Measurements from ENCODE around the gene TNC.

TNC gene

GRCh38 chr9:115042781-115043509 is 75.0 kb downstream of the TNC start:
- FAIRE-seq, result no peak

DNA sequence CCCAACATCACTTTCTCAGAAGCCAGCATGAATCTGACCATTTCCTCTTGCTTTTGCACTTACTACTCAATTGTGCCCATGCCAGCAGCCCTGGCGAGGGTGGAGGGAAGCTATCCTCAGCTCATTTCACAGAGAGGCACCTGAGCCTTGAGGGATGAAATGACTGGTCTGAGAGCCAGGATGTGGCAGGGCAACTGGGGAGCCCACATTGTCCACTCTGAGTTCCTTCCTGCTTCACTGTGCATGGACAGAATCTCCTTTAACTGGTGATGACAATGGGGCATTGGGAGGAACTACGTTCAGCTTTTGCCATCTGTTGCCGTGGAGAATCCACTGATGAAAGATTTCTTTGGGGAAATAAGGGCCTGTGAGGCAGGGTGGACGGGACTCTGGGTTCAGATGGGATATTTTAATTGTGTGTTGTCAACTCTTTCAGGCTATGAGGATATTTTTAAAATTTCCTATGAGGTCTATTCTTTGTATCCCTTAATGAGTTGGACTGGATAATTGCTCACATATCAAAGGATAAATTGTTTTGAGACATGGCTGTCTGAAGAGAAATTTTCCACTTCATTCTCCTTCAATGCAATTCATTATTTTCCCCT is 78.3 kb downstream of the TNC start:
- no peak for FAIRE-seq

GRCh38 chr9:115038178-115038577 is 79.8 kb downstream of the TNC start:
- no peak for FAIRE-seq

- FAIRE-seq, result no peak
These were observed 81.3 kb downstream of the TNC start for GRCh38 chr9:115036691-115037090.

DNA sequence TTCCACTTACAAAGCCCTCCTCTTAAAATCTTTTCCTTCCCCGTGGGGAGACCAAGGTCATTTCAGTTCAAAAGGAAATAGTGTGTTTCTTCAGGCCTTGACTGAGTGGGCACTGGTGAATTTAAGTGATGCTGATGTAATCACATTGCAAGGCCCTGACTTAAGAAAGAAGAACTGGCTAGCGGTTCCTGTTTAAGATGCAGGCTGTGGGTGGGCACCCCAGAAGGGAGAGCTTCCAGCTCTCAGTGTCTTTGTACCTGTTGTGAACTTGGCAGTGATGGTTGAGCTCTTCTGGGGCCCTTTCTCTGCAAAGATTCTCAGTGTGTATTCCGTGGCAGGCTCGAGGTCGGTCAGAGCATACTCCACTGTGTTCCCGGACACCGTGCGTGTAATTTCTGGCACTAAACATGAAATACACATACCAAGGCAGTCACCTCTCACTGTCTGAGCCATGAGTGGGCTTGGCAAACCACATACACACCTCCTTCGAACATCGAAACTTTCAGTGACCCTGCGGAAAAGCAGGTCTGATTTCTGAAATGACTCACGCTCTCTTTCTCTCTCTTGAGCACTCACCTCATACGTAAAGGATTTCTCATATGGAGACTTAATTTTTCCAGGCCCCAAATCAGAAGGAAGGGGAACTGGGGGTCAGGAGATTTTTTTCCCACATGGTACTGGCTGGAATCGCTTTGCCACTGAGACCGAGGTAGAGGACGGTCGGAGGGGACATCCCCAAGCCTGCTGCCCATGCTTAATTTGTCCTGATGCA is 81.9 kb downstream of the TNC start:
- FAIRE-seq, result no peak

GRCh38 chr9:115034801-115035200 is 83.2 kb downstream of the TNC start:
- FAIRE-seq, result no peak

DNA sequence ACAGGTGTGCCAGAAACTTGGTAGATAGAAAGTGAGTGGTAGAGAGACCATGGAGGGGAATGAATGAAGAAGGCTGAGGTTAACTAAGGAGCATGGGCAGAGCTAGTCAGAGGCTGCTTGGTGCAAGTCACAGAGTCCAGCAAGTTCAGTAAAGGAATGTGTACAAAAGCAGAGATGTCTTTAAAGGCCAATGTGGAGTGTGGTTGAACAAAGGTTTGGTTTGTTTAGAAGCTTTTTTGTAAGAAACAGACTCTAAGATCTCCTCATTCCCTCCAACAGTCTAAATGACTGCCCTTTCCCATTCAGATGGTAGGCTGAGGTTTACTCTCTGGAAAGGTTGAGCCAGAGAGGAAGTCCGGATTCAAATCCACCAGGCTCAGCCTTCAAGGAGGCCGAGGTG is 84.2 kb downstream of the TNC start:
- FAIRE-seq, result no peak

GRCh38 chr9:115032296-115032695 is 85.7 kb downstream of the TNC start:
- no peak for FAIRE-seq

GRCh38 chr9:115030006-115030405 is 88.0 kb downstream of the TNC start:
- FAIRE-seq, result no peak

- FAIRE-seq, result no peak
These were observed 92.2 kb downstream of the TNC start for GRCh38 chr9:115025721-115026120.

GRCh38 chr9:115024925-115025535 is 92.9 kb downstream of the TNC start:
- FAIRE-seq, result no peak

GRCh38 chr9:115022760-115023434 is 95.1 kb downstream of the TNC start:
- no peak for FAIRE-seq

GRCh38 chr9:115018547-115019435 is 99.2 kb downstream of the TNC start:
- FAIRE-seq, result no peak

DNA sequence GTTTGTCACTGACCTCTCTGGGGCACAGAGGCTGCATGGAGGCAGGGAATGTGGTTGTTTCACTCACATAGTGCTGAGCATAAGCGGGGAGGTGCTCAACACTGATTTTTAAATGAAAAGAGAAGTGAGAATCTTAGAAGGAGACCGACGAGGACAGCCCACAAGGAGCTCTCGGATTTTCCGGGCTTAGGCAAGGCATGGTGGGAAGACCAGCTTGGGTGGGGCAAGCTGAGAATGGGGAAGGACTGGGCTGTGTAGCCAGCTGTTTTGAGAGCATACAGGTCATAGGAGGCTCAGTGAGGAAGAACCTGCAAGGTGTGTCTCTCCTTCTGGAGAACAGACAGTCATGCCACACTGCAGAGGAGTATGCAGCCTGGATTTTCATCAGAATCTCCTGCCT is 101.6 kb downstream of the TNC start:
- FAIRE-seq, result no peak

DNA sequence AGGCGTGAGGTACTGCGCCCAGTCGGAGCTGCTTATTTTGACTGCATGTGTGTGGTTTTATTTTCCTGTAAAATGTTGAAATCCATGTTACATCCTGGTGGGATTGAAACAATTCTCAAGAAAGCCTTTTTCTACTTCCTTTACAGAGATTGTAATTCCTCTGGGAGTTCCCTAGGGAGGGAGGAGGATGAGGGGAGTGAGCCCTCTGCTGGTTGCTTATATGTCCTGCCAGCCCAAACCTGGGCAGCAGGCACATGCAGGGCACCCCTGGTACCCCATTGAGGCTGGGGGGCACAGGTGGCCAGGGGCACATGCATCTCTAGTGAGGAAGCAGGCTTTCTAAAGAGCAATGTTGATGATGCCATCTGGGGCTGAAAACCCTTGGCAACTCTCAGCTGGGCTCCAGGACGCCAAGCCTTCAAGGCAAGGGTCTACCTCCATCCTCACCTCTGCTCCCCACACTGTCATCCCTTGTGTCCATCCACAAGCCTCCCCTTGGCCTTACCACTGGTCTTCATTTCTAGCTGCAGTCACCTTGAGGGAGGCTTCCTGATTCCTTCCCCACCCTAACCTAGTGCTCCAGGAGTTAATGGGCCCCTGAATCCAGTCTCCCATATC is 102.8 kb downstream of the TNC start:
- FAIRE-seq, result no peak

- FAIRE-seq, result no peak
These were observed 103.5 kb downstream of the TNC start for GRCh38 chr9:115014438-115014837.

DNA sequence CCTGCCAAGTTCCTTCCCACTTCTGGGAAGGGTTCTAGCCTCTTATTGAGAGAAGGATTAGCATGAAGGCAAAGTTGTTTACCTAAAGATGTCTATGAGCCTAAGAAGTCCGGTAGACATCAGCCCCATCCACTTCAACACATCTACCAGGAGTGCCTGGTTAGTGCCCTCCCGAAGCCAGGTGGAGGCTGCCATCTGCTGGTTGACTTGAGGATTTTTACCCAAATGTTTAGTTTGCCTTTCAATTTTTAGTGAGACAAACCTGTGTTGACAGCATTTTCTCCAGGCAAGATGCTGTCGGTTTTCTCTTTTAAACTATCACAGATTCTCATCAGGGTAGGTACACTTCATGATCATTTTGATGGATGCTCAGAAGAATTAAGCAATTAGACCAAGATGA is 104.0 kb downstream of the TNC start:
- FAIRE-seq, result peak; percentile 79

GRCh38 chr9:115012486-115012885 is 105.5 kb downstream of the TNC start:
- no peak for FAIRE-seq

GRCh38 chr9:115010874-115011273 is 107.1 kb downstream of the TNC start:
- FAIRE-seq, result no peak

DNA sequence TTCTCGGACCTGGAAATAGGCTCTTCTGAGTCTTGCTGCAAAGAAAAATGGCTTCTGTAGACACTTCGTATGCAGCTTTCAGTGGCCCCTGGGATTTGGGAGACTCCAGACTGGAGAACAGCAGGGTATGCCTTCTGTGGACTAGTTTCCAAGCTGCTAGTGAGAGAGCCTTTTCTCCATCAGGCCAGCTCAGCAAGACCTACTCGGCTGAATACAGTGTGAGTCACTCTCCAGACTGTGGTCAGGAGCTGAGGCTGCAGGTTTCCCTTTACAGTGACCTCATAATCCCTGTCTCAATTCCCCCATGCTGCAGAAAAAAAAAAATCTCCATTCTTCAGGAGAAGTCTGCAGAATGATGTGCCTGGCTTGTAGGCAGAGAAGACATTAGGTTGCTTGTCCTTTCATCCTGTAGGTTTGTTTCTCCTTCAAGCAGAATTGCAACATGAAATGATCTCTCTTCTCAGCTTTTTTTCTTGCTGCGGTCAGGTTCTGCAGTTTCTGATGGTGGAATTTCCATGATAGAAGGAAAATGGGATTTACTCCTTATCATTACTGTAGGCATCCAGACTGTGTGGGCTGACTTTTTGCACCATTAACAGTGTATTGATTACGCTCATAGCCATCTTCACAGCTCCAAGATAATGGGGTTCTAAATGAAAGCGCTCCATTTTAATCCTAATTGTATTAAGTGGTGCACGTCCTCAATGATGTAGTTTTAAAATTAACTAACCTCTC is 109.3 kb downstream of the TNC start:
- FAIRE-seq, result no peak

DNA sequence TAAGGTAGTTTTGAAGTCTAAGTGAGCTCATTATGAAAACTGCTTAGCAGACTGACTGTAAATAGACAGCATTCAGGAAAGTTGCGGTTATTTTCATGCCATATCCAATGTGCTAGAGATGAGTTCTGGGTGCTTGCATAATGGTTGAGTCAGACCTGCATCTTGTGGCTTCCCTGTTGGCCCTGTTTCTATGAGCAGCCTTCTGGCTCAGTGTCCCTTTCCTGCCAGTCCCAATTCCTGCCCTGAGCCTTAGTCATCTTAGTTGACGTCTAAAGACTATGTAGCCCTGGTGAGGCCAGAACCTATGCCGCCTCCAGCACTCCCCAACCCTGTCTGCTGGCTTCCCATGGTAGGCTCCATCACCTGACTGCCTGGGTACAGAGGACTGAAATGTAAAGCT is 111.3 kb downstream of the TNC start:
- FAIRE-seq, result no peak
